ENCODE measurements around the gene FBXO38.

FBXO38 gene

DNA sequence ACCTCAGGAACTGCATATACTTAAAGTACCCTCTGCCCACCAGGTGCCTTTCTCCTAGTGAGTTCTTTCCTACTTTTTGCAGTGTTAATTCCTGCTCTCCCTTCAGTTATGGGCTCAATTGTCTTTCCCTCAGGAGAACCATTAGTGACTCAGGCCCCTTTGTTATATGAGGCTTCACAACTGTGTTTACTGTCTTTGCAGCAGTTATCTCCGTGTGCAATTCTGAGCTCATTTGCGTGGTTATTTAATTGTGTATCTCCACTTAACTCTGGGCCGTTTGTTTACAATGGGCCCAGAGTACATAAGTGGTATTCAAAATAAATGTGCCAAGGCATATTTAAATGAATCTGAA lies 9.6 kb downstream of the FBXO38 start:
- H3K4me3 ChIP-seq: no peak overlapping the region
- no peak for DNase-seq (ENCODE audit: low spot score)
- TF ChIP-seq, protein P1, sequence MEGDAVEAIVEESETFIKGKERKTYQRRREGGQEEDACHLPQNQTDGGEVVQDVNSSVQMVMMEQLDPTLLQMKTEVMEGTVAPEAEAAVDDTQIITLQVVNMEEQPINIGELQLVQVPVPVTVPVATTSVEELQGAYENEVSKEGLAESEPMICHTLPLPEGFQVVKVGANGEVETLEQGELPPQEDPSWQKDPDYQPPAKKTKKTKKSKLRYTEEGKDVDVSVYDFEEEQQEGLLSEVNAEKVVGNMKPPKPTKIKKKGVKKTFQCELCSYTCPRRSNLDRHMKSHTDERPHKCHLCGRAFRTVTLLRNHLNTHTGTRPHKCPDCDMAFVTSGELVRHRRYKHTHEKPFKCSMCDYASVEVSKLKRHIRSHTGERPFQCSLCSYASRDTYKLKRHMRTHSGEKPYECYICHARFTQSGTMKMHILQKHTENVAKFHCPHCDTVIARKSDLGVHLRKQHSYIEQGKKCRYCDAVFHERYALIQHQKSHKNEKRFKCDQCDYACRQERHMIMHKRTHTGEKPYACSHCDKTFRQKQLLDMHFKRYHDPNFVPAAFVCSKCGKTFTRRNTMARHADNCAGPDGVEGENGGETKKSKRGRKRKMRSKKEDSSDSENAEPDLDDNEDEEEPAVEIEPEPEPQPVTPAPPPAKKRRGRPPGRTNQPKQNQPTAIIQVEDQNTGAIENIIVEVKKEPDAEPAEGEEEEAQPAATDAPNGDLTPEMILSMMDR (IDR thresholded peaks at IDR 0.05): no peak
- H3K27ac ChIP-seq: no peak overlapping the region

DNA sequence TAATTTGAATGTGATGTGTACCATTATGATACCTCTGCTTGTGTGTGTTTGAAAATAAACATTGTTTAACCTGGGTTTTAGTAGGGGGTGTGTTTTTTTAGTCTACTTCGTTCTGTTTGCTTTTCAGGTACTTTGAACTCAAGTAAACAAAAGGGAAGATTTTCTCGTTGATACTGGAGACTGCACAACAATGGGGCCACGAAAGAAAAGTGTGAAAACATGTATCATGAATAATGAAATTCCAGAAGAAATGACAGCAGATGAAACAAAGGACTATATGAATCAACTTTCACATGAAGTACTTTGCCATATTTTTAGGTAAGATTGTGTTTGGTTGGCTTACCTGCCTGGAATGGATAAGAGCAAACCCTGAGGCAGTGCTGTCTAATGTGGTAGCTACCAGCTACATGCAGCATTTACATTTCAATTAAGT lies 10.8 kb downstream of the FBXO38 start:
- H3K4me3 ChIP-seq: no peak overlapping the region
- no peak for DNase-seq (ENCODE audit: low spot score)
- H3K27ac ChIP-seq: no peak overlapping the region
- TF ChIP-seq, protein P1 (IDR thresholded peaks at IDR 0.05): no peak

DNA sequence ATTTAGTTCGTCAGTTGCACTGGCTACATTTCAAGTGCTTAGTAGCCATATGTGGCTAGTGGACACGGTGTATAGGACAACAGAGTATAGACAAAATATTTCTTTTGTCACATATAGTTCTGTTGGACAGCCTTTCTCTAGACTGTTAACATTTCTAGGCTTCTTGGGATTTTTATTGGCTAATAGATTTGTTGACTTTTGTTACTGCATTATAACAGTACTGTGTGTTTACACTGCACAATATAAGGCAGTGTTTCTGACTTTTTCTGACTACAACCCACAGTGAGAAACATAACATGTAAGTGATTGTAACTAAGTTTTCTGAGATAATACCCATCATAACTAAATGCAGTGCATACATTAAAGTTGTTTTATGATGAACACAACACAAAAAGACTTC lies 11.3 kb downstream of the FBXO38 start:
- TF ChIP-seq, protein P1 (IDR thresholded peaks at IDR 0.05): no peak
- no peak overlapping the region for H3K4me3 ChIP-seq
- H3K27ac ChIP-seq: no peak overlapping the region
- DNase-seq (ENCODE audit: low spot score): no peak

DNA sequence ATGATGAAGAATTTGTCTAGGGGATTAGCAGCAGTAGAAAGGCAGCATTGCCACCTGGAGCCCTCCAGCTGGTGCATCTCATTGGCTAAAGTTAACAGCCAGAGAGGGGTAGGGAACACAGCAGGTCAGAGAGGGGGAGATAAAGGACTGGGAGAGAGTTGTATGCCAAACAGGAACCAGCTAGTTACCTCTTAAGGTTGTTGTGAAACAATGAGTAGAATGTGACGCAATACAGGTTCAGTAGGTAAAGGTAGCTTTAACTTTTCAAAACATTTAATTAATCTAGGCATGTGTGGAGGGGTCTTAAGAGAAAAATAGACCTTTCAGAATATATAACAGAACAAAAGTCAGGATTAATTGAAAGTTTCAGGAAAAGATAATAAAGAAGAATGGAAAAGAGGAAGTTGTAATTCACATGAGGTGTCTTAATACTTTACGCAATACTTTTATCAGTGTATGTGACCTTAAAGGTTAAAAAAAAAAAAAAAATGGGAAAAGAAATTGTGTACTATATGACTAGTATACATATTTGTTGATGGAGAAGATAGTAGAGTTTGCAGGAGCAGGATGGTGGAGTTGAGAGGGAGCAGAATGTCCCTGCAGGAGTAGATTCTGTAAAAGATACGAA lies 14.3 kb downstream of the FBXO38 start:
- Histone ChIP-seq H3K27ac (no peak overlapping the region), H3K4me3 (no peak overlapping the region)
- no peak for DNase-seq (ENCODE audit: low spot score)
- TF ChIP-seq, protein P1 (IDR thresholded peaks at IDR 0.05): no peak

DNA sequence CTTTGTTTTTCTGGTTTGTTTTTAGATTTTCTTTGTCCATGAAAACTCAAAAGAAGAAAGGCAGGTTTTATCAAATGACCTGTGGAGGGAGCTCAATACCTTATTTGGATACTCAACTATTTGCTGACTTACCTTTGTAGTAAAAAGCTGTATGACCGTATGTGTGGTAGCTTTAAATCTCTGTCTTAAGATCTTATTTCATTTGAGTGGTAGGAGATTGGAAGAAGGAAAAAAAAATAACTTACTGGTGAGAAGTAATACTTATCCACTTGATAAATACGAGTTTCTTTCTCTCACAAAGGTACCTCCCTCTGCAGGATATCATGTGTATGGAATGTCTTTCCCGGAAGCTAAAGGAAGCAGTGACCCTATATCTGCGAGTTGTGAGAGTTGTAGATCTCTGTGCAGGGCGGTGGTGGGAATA lies 15.0 kb downstream of the FBXO38 start:
- H3K27ac ChIP-seq: no peak overlapping the region
- TF ChIP-seq, protein P1 (IDR thresholded peaks at IDR 0.05): no peak
- H3K4me3 ChIP-seq: no peak overlapping the region
- DNase-seq (ENCODE audit: low spot score): no peak

DNA sequence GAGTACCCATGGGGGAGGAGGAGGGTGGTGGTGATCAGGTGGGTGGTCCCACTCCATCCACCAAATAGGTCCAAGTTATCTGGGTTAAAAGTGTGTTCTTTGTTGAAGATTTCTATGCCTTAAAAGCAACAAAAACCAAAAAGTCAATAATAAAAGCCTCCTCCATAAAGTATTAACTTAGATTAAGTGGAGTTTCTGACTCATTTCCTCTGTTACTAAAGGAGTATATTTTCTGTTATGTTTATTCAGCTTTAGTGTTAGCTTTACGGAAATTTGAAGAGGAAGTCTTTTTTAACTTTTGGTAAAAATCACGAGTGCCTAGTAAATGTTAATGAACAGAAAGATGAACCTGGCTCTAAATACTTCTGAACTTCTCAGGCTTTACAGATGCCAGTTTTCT lies 17.8 kb downstream of the FBXO38 start:
- TF ChIP-seq, protein P1 (IDR thresholded peaks at IDR 0.05): no peak
- DNase-seq (ENCODE audit: low spot score): no peak
- peak overlapping the region; percentile 10 to 73 for H3K27ac ChIP-seq
- H3K4me3 ChIP-seq: no peak overlapping the region

DNA sequence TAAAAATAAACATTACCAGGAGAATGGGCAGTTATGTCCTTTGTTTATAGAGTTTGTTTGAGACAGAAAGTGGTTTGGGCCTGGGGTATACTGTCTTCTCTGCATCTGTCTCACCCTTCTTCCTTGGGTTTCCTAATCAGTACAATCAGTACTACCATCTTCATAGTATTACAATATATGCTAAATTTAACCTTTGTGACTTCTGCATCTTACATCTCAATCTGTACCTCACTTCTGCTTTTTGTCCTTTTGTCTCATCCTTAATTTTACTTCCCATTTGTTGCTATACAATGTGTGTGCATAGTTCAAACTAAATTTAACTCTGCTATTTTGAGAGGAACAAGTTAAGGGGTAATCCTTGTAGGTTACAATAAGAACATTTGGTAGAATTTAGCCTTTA lies 19.6 kb downstream of the FBXO38 start:
- no peak overlapping the region for H3K27ac ChIP-seq
- TF ChIP-seq, protein P1 (IDR thresholded peaks at IDR 0.05): no peak
- no peak for DNase-seq (ENCODE audit: low spot score)
- no peak overlapping the region for H3K4me3 ChIP-seq

All from coronary artery (tissue), 2 donors.